ENCODE data around the gene KRTAP1-1. TPM values are rescaled to one million over a fixed set of nuclear protein-coding genes. Genes with fewer than 3 reads are reported as not detected.

KRTAP1-1 gene
- total and polyA plus RNA-seq, 2 of the 4 experiments (the other 2 are of a cell fraction): 0.90 to 1.2 TPM

- Histone ChIP-seq H3K9ac (ENCODE audit: low read depth, low read length) (no peak overlapping the region), H3K27me3 (ENCODE audit: control insufficient read depth, insufficient read depth, low read length) (no peaks in the 10 kb centered on the region), H2BK120ac (ENCODE audit: low read depth, low read length) (peak overlapping the region; percentile 9; the same call in 1 of the 2 replicates), H3K27ac (ENCODE audit: insufficient read depth, low read length) (no peak overlapping the region), H3K56ac (ENCODE audit: extremely low read depth, insufficient read depth, low read length) (no peak overlapping the region), H3K4me3 (ENCODE audit: insufficient read depth, low read depth, low read length) (no peak overlapping the region), H2AFZ (replicated peaks; ENCODE audit: low read length, poor library complexity) (no peak overlapping the region), H4K8ac (ENCODE audit: low read depth in 2 of 2, low read length in 2 of 2) (no peak overlapping the region; a peak in 1 of 4 replicates), H4K5ac (ENCODE audit: low read depth, low read length) (no peak overlapping the region), H2AK9ac (replicated peaks; ENCODE audit: low read depth, low read length, poor library complexity) (no peak overlapping the region), H3K14ac (replicated peaks; ENCODE audit: low read depth, low read length) (no peak overlapping the region), H3K79me1 (ENCODE audit: low read depth in 1 of 2, low read length in 2 of 2) (no peaks in the 10 kb centered on the region), H3K36me3 (ENCODE audit: control insufficient read depth, insufficient read depth, low read length) (no peaks in the 10 kb centered on the region), H4K20me1 (ENCODE audit: insufficient read depth, low read length) (no peaks in the 10 kb centered on the region), H3K4me2 (ENCODE audit: low read depth, low read length) (no peak overlapping the region), H3K23ac (ENCODE audit: low read depth, low read length) (no peak overlapping the region), H2BK20ac (ENCODE audit: low read depth, low read length) (peak overlapping the region; percentile 4; the same call in 1 of the 2 replicates), H3K4me1 (ENCODE audit: control insufficient read depth, insufficient read depth, low read length) (peaks cover 6% of the 10 kb centered on the region), H3K9me3 (ENCODE audit: control insufficient read depth, insufficient read depth, low read length) (no peaks in the 10 kb centered on the region), H4K91ac (ENCODE audit: insufficient read depth, low read depth, low read length) (0 out of 2 replicates have a peak overlapping the region, but pooled peaks have one; percentile 17), H3K18ac (ENCODE audit: low read depth, low read length) (peak overlapping the region; percentile 9; the same call in 1 of the 2 replicates), H2BK5ac (ENCODE audit: low read depth, low read length, poor library complexity, severe bottlenecking) (no peak overlapping the region), H3K4ac (ENCODE audit: low read depth, low read length) (0 out of 2 replicates have a peak overlapping the region, but pooled peaks have one; percentile 15), H3K9me1 (ENCODE audit: insufficient read depth, low read length) (peaks cover 5% of the 10 kb centered on the region; the same call in 1 of the 2 replicates), H2BK15ac (ENCODE audit: low read depth, low read length) (no peak overlapping the region; the same call in 2 of the 3 replicates), H2AK5ac (ENCODE audit: low read depth, low read length) (peak overlapping the region; percentile 36; the same call in 1 of the 2 replicates)
- no TSS peak for BruUV-seq (replicated peaks)
- in situ Hi-C loops (cut with MboI; ENCODE audit: low sequenced_read_pairs) (no loop called here), dilution Hi-C loops (cut with HindIII; ENCODE audit: low sequenced_read_pairs, unreplicated experiment) (no loop called here), intact Hi-C loops (cut with micrococcal nuclease) (no loop called here)
- POLR2A ChIA-PET (ENCODE audit: unreplicated experiment): no interaction called here
- no peak for TF ChIP-seq RAD21 (IDR thresholded peaks at IDR 0.05; ENCODE audit: low read length)
- TF ChIP-seq BHLHE40 (IDR thresholded peaks at IDR 0.05; ENCODE audit: low read depth, low read length): no peak
- no peak for TF ChIP-seq RFX5 (IDR thresholded peaks at IDR 0.05; ENCODE audit: low read depth, low read length)
- no peak for TF ChIP-seq NFE2L2 (IDR thresholded peaks at IDR 0.05; ENCODE audit: low read depth, low read length)
- DNase-seq (no peak), ATAC-seq (ENCODE audit: low read depth) (no peak)
- CTCF ChIA-PET: no interaction called here
- WGBS, 2 experiments (ENCODE audit: extremely low coverage in 2 of 2, insufficient read length in 1 of 2): 90% methylated on average over 2 of the region's 4 CpGs; no CpG with 5 or more reads in 1 of the 2 experiments
Measured at GRCh38 chr17:41054025-41054424, 12.8 kb upstream of the KRTAP1-1 start.
